ENCODE data around the gene OPN1MW2.
"Not testable (repeated sequence)": the region's sequence is repeated elsewhere in the genome, so short reads cannot be mapped to it uniquely, and the experiment has no call there.

DNA sequence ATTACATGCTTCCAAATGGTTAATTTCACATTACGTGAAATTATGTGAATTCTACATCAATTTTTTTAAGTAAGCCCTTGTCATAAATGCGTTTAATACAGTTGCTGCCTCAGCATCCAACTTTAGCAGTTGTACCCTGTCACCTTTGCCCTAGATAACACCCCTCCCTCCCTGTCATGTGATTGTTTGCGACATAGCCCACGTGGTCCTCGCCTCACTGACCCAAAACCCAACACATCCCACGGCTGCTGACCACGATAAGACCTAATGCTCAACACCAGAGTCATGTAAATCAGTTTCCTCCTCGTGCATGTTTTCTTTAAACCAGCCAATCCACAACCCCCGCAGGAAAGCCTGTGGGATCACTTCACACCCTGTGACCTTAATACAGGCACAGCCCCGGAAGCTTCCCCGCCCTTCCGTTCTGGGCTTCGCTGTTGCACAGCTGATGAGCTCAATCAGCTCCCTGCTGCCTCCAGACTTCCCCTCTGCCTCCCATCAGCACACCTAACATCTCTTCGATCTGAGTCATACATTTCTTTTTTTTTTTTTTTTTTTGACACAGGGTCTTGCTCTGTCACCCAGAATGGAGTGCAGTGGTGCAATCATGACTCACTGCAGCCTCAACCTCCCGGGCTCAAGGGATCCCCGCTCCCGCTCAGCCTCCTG is 28.0 kb downstream of the OPN1MW2 start:
- TF ChIP-seq CTCF, POLR2A (IDR thresholded peaks at IDR 0.05): not testable (repeated sequence)

Measured in heart left ventricle (tissue), 13 donors.